PC-3 (cell line): Measurements from ENCODE around the gene S1PR1.

Experiments
- EZH2 ChIP-seq: fragments of 300-600 bp; sonication (generic); IDR thresholded peaks from one replicate; pipeline ENCODE4 v1.6.1; 2017; ENCODE audit warnings: antibody characterized with exemption, mild to moderate bottlenecking, low read length; ENCODE audit not compliant: unreplicated experiment
- EZH2phosphoT487 ChIP-seq: fragments of 300-600 bp; sonication (generic); IDR thresholded peaks from 2 replicates; pipeline ENCODE4 v1.6.1; 2018; ENCODE audit warnings: mild to moderate bottlenecking, antibody characterized with exemption, low read length, borderline replicate concordance
- TF ChIP-seq, protein P1 (sequence below): fragments of 300-600 bp; sonication (generic); conservative IDR thresholded peaks from 2 replicates; pipeline ENCODE4 v1.5.1; 2017; ENCODE audit warnings: antibody characterized with exemption, low read depth, mild to moderate bottlenecking, low read length

DNA sequence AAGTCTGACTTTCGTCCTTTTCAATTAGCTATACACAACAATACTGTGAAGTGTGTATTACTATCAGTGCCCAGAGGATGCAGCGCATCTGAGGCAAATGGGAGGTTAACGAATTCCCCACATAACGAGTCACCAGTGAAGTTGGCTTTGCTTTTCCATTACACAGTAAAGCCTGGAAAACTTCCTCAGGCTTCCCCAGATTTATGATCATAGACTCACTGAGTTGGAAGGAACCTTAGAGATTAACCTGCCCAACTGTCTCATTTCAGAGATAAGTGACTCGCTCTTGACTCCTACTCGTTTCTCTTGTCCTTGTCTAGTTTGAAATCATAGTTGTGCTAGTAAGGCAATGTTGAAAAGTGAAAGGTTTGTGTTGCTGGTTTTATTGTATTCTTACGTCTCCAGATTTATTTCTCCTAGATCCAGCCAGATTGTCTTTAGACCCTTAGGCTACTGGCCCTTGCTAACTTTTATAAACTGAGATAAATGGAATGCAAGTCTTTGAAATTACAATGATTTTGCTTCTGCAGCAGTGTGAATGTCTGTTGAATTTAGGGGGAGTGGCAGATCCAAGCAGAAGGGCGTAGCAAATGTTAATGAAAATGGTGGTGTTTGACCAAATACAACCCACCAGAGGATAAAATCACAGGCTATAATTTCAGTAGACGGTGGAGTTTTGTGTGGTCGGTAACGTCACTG lies 17.3 kb downstream of the S1PR1 start:
- TF ChIP-seq, protein P1, sequence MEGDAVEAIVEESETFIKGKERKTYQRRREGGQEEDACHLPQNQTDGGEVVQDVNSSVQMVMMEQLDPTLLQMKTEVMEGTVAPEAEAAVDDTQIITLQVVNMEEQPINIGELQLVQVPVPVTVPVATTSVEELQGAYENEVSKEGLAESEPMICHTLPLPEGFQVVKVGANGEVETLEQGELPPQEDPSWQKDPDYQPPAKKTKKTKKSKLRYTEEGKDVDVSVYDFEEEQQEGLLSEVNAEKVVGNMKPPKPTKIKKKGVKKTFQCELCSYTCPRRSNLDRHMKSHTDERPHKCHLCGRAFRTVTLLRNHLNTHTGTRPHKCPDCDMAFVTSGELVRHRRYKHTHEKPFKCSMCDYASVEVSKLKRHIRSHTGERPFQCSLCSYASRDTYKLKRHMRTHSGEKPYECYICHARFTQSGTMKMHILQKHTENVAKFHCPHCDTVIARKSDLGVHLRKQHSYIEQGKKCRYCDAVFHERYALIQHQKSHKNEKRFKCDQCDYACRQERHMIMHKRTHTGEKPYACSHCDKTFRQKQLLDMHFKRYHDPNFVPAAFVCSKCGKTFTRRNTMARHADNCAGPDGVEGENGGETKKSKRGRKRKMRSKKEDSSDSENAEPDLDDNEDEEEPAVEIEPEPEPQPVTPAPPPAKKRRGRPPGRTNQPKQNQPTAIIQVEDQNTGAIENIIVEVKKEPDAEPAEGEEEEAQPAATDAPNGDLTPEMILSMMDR: no peak
- TF ChIP-seq EZH2phosphoT487 (no peak), EZH2 (no peak)
